ENCODE measurements around the gene SIT1.

Gene SIT1

GRCh38 chr9:35603986-35604577 lies 46.6 kb downstream of the SIT1 start:
- H3K4me3 ChIP-seq (ENCODE audit: low read depth, low read length) = peak overlapping the region; percentile 68
- DNase-seq (ENCODE audit: low read depth) = peak; percentile 100
- TF ChIP-seq MAX (IDR thresholded peaks at IDR 0.05; ENCODE audit: low read depth, low read length) (peak; percentile 63; the same call in 1 of the 2 replicates), POLR2A (IDR thresholded peaks at IDR 0.05; ENCODE audit: extremely low read depth, insufficient read length) (peak; percentile 44), MYC (IDR thresholded peaks at IDR 0.05; ENCODE audit: low read depth, low read length) (peak; percentile 72; the same call in 1 of the 2 replicates)
- TF ChIP-seq, protein P1, sequence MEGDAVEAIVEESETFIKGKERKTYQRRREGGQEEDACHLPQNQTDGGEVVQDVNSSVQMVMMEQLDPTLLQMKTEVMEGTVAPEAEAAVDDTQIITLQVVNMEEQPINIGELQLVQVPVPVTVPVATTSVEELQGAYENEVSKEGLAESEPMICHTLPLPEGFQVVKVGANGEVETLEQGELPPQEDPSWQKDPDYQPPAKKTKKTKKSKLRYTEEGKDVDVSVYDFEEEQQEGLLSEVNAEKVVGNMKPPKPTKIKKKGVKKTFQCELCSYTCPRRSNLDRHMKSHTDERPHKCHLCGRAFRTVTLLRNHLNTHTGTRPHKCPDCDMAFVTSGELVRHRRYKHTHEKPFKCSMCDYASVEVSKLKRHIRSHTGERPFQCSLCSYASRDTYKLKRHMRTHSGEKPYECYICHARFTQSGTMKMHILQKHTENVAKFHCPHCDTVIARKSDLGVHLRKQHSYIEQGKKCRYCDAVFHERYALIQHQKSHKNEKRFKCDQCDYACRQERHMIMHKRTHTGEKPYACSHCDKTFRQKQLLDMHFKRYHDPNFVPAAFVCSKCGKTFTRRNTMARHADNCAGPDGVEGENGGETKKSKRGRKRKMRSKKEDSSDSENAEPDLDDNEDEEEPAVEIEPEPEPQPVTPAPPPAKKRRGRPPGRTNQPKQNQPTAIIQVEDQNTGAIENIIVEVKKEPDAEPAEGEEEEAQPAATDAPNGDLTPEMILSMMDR (IDR thresholded peaks at IDR 0.05; ENCODE audit: low read depth, low read length) = peak; percentile 92

GRCh38 chr9:35603506-35603985 lies 47.2 kb downstream of the SIT1 start:
- TF ChIP-seq POLR2A (IDR thresholded peaks at IDR 0.05; ENCODE audit: extremely low read depth, insufficient read length) (no peak), MYC (IDR thresholded peaks at IDR 0.05; ENCODE audit: low read depth, low read length) (no peak), MAX (IDR thresholded peaks at IDR 0.05; ENCODE audit: low read depth, low read length) (peak; percentile 79)
- TF ChIP-seq, protein P1 (IDR thresholded peaks at IDR 0.05; ENCODE audit: low read depth, low read length) = no peak
- no peak for DNase-seq (ENCODE audit: low read depth)

GRCh38 chr9:35599763-35600604 lies 50.7 kb downstream of the SIT1 start:
- TF ChIP-seq POLR2A (IDR thresholded peaks at IDR 0.05; ENCODE audit: extremely low read depth, insufficient read length) (no peak), MAX (IDR thresholded peaks at IDR 0.05; ENCODE audit: low read depth, low read length) (no peak)
- TF ChIP-seq, protein P1 (IDR thresholded peaks at IDR 0.05; ENCODE audit: low read depth, low read length) = peak; percentile 50
- no peak overlapping the region for H3K4me3 ChIP-seq (ENCODE audit: low read depth, low read length)
- peak; percentile 67 for DNase-seq (ENCODE audit: low read depth)

More at GRCh38 chr9:35603506-35603985, 47.2 kb downstream of the SIT1 start:
- peak overlapping the region; percentile 68 for H3K4me3 ChIP-seq (ENCODE audit: low read depth, low read length)

Data from NB4 (cell line).